Activated B cell treated with CpG ODN at 0.5 μM for 24 hours (primary cell): Measurements from ENCODE around the gene LEPR. TPM values are rescaled to one million over a fixed set of nuclear protein-coding genes. Genes with fewer than 3 reads are reported as not detected.

ENCODE experiments used
- ATAC-seq: fragments of 200-7000 bp; cut with Tn5 transposase; one replicate; pipeline ENCODE4 v1.10.0; 2021; ENCODE audit warnings: low read depth, mild to moderate bottlenecking, moderate library complexity
- CTCF ChIA-PET: fragments of 350-600 bp; sonication (Branson Sonifier 250); formaldehyde crosslinking; loops from one replicate; lab custom pipeline; 2021; ENCODE audit warnings: antibody characterized with exemption; lab: Charles Lee
- POLR2A ChIA-PET: fragments of 350-600 bp; sonication (Branson Sonifier 250); formaldehyde crosslinking; loops from one replicate; lab custom pipeline; 2021; ENCODE audit warnings: antibody characterized with exemption; lab: Charles Lee
- DNase-seq: peaks from one replicate; pipeline ENCODE4 v3.0.0; 2022
- H3K27ac Mint-ChIP-seq: one replicate; pipeline ENCODE4 v1.8.0; 2020; ENCODE audit warnings: mixed read lengths
- H3K27me3 Mint-ChIP-seq: one replicate; pipeline ENCODE4 v1.8.0; 2021; ENCODE audit warnings: mixed read lengths
- H3K36me3 Mint-ChIP-seq: one replicate; pipeline ENCODE4 v1.8.0; 2021; ENCODE audit warnings: low read depth, mixed read lengths
- H3K4me1 Mint-ChIP-seq: one replicate; pipeline ENCODE4 v1.8.0; 2021; ENCODE audit warnings: mixed read lengths
- H3K4me3 Mint-ChIP-seq: one replicate; pipeline ENCODE4 v1.8.0; 2020; ENCODE audit warnings: mild to moderate bottlenecking, mixed read lengths
- H3K9me3 Mint-ChIP-seq: one replicate; pipeline ENCODE4 v1.8.0; 2020; ENCODE audit warnings: mixed read lengths
- intact Hi-C: fragments of 100-400 bp; cut with micrococcal nuclease; formaldehyde crosslinking; loops from one replicate; pipeline ENCODE4 v1.15.1; 2024
- total RNA-seq: library from RNA; stranded (reverse); gene quantifications from 2 replicates; pipeline ENCODE4 v1.2.3, GENCODE V29; 2022
- TF ChIP-seq, protein P1 (sequence below): fragments of 200-600 bp; IDR thresholded peaks from one replicate; pipeline ENCODE4 v1.8.0; 2022; ENCODE audit warnings: antibody characterized with exemption, mild to moderate bottlenecking

LEPR gene
- total RNA-seq, 1 donor from 2014 or later: 1.00 TPM

DNA sequence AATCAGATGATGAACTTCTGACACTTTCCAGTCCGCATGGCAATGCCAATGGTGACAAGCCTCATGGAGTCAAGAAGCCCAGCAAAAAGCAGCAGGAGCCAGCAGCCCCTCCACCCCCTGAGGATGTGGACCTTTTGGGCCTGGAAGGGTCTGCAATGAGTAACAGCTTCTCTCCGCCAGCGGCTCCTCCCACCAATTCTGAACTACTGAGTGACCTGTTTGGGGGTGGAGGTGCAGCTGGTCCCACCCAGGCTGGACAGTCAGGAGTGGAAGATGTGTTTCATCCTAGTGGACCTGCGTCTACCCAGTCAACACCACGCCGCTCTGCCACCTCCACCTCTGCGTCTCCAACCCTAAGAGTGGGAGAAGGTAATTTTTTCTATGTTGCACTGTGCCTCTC is 28.0 kb upstream of the LEPR start:
- ChIA-PET CTCF (no interaction called here), POLR2A (no interaction called here)
- TF ChIP-seq, protein P1, sequence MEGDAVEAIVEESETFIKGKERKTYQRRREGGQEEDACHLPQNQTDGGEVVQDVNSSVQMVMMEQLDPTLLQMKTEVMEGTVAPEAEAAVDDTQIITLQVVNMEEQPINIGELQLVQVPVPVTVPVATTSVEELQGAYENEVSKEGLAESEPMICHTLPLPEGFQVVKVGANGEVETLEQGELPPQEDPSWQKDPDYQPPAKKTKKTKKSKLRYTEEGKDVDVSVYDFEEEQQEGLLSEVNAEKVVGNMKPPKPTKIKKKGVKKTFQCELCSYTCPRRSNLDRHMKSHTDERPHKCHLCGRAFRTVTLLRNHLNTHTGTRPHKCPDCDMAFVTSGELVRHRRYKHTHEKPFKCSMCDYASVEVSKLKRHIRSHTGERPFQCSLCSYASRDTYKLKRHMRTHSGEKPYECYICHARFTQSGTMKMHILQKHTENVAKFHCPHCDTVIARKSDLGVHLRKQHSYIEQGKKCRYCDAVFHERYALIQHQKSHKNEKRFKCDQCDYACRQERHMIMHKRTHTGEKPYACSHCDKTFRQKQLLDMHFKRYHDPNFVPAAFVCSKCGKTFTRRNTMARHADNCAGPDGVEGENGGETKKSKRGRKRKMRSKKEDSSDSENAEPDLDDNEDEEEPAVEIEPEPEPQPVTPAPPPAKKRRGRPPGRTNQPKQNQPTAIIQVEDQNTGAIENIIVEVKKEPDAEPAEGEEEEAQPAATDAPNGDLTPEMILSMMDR: no peak
- no peak overlapping the region for H3K4me3 Mint-ChIP-seq
- no peaks in the 10 kb centered on the region for H3K9me3 Mint-ChIP-seq
- H3K27ac Mint-ChIP-seq: no peak overlapping the region
- H3K36me3 Mint-ChIP-seq: no peaks in the 10 kb centered on the region
- DNase-seq (no peak), ATAC-seq (no peak)
- intact Hi-C loops: no loop called here
- no peaks in the 10 kb centered on the region for H3K4me1 Mint-ChIP-seq
- H3K27me3 Mint-ChIP-seq: peaks cover 2% of the 10 kb centered on the region

DNA sequence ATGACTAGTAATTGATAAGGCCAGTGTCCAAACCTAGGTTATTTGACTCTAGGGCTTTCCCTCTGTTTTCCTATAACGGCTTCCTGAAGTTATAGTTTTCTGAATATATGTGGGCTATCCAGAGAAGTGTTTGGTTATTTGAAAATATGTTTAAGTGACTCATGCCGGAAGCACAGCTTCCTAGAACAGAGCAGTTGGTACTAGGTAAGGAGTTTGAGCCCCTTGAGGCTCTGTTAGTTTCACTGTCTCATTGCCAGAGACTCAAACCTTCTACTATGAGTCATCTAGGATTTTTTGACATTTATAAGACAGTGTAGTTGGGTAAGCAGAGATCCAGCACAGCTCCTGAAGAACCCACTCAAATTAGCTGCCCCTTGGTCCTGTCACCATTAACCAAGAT is 27.1 kb upstream of the LEPR start:
- TF ChIP-seq, protein P1: no peak
- Mint-ChIP-seq H3K9me3 (no peaks in the 10 kb centered on the region), H3K4me3 (no peak overlapping the region), H3K36me3 (no peaks in the 10 kb centered on the region), H3K4me1 (no peaks in the 10 kb centered on the region), H3K27ac (no peak overlapping the region), H3K27me3 (peaks cover 2% of the 10 kb centered on the region)
- intact Hi-C loops: no loop called here
- DNase-seq: no peak
- peak; percentile 83 for ATAC-seq
- CTCF ChIA-PET: no interaction called here
- POLR2A ChIA-PET: interaction anchor here (1.2 kb wide), 1 partner anchor 26 kb away, joined by 3 read pairs; no protein-coding TSS in a partner anchor

DNA sequence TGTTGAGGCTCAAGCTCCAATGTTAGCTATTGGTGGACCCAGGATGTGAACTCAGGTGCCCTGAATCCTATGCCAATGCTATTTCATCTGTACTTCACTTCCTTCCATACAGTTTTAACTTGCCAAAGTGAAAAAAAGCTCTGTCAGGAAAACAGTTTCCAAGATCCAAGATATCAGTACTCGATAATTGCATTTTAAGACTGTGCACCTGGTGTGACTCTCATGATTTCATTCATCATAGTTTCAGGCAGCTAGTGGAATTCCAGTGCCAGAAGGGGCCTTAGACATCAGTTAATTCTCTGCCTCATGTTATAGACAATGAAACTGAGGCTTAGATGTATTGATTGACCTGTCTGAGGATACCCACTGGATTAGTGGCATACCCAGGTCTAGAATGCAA is 26.5 kb upstream of the LEPR start:
- no peaks in the 10 kb centered on the region for H3K4me1 Mint-ChIP-seq
- ATAC-seq: no peak
- no peaks in the 10 kb centered on the region for H3K36me3 Mint-ChIP-seq
- H3K27me3 Mint-ChIP-seq: peaks cover 2% of the 10 kb centered on the region
- intact Hi-C loops: no loop called here
- H3K27ac Mint-ChIP-seq: no peak overlapping the region
- ChIA-PET POLR2A (interaction anchor here (1.2 kb wide), 1 partner anchor 25 kb away, joined by 3 read pairs; no protein-coding TSS in a partner anchor), CTCF (no interaction called here)
- TF ChIP-seq, protein P1: no peak
- DNase-seq: no peak
- no peak overlapping the region for H3K4me3 Mint-ChIP-seq
- no peaks in the 10 kb centered on the region for H3K9me3 Mint-ChIP-seq

GRCh38 chr1:65395887-65396612 is 24.4 kb upstream of the LEPR start:
- TF ChIP-seq, protein P1: no peak
- H3K27ac Mint-ChIP-seq: no peak overlapping the region
- H3K9me3 Mint-ChIP-seq: no peaks in the 10 kb centered on the region
- POLR2A ChIA-PET: no interaction called here
- peaks cover 3% of the 10 kb centered on the region for H3K27me3 Mint-ChIP-seq
- CTCF ChIA-PET: no interaction called here
- H3K36me3 Mint-ChIP-seq: no peaks in the 10 kb centered on the region
- intact Hi-C loops: no loop called here
- no peak for ATAC-seq
- H3K4me1 Mint-ChIP-seq: no peaks in the 10 kb centered on the region
- no peak for DNase-seq
- H3K4me3 Mint-ChIP-seq: no peak overlapping the region

DNA sequence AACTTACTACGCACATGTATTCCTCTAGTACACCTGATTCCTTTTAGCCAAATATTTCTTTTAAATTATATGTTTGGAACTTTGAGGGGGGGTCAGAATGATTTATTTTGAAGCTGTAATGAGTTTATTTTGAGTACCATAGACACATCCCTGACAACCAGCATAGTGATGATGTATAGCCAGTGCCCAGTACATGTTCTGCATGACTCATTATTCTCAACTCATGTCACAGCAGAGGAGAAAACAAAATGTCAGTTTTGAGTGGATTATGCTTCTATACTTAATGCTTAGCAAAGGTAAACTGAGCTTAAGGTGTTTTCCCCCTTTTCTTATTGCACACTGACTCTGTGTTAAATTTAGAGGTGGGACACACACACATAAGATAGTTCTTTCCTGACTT is 22.4 kb upstream of the LEPR start:
- TF ChIP-seq, protein P1: no peak
- H3K4me3 Mint-ChIP-seq: no peak overlapping the region
- ChIA-PET POLR2A (no interaction called here), CTCF (no interaction called here)
- H3K27ac Mint-ChIP-seq: no peak overlapping the region
- H3K36me3 Mint-ChIP-seq: no peaks in the 10 kb centered on the region
- H3K27me3 Mint-ChIP-seq: peaks cover 3% of the 10 kb centered on the region
- DNase-seq (no peak), ATAC-seq (no peak)
- no peaks in the 10 kb centered on the region for H3K4me1 Mint-ChIP-seq
- no peaks in the 10 kb centered on the region for H3K9me3 Mint-ChIP-seq
- intact Hi-C loops: no loop called here
